OCI-LY7 (cell line): Measurements from ENCODE around the gene TAPBP.

ENCODE experiments used
- CTCF ChIP-seq: fragments of 200-600 bp; sonication (generic); conservative IDR thresholded peaks from 2 replicates; pipeline ENCODE4 v1.5.1; 2014; ENCODE audit warnings: mild to moderate bottlenecking, antibody characterized with exemption, low read length, moderate library complexity, mixed read lengths
- EZH2phosphoT487 ChIP-seq: fragments of 200-600 bp; sonication (generic); IDR thresholded peaks from 2 replicates; pipeline ENCODE4 v1.6.1; 2018; ENCODE audit warnings: low read depth, borderline replicate concordance, mild to moderate bottlenecking, mixed run types, antibody characterized with exemption, low read length, moderate library complexity, mixed read lengths

DNA sequence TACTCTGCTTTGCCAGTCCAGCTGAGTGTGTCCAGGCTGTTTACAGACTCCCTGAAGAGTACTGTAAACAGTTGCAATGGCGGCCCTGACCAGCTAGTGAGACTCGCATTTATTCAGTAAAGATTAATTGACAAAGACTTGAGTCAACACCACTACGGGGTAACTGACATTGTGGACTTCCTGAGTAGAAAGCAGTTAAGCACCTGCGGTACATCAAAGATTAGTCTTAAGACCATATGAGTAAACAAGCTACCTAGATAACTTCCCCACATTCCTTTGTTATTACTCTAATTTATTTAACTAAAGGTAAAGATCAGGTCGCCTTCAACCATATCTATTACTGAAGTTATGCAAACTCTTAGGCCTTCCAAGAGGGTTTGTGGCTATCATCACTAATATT is 54.8 kb downstream of the TAPBP start:
- TF ChIP-seq CTCF (no peak), EZH2phosphoT487 (no peak)
